Measurements from ENCODE around the gene CBFA2T3.

CBFA2T3 gene

GRCh38 chr16:88840600-88841215, 136.3 kb downstream of the CBFA2T3 start:
- DNase-seq (ENCODE audit: low spot score) = no peak

- no peak for DNase-seq (ENCODE audit: low spot score)
Observed at GRCh38 chr16:88839745-88840599, 137.0 kb downstream of the CBFA2T3 start.

GRCh38 chr16:88839026-88839529, 137.9 kb downstream of the CBFA2T3 start:
- no peak for DNase-seq (ENCODE audit: low spot score)

GRCh38 chr16:88838566-88838965, 138.4 kb downstream of the CBFA2T3 start:
- no peak for DNase-seq (ENCODE audit: low spot score)

- no peak for DNase-seq (ENCODE audit: low spot score)
Observed at GRCh38 chr16:88837806-88838205, 139.2 kb downstream of the CBFA2T3 start.

- no peak for DNase-seq (ENCODE audit: low spot score)
Observed at GRCh38 chr16:88836791-88837190, 140.2 kb downstream of the CBFA2T3 start.

GRCh38 chr16:88835818-88836217, 141.2 kb downstream of the CBFA2T3 start:
- DNase-seq (ENCODE audit: low spot score) = no peak

GRCh38 chr16:88835383-88835782, 141.6 kb downstream of the CBFA2T3 start:
- no peak for DNase-seq (ENCODE audit: low spot score)

GRCh38 chr16:88834670-88835069, 142.3 kb downstream of the CBFA2T3 start:
- no peak for DNase-seq (ENCODE audit: low spot score)

- no peak for DNase-seq (ENCODE audit: low spot score)
Observed at GRCh38 chr16:88833086-88833485, 143.9 kb downstream of the CBFA2T3 start.

- no peak for DNase-seq (ENCODE audit: low spot score)
Observed at GRCh38 chr16:88831838-88832237, 145.2 kb downstream of the CBFA2T3 start.

GRCh38 chr16:88830783-88831182, 146.2 kb downstream of the CBFA2T3 start:
- DNase-seq (ENCODE audit: low spot score) = no peak

- no peak for DNase-seq (ENCODE audit: low spot score)
Observed at GRCh38 chr16:88830258-88830657, 146.7 kb downstream of the CBFA2T3 start.

- no peak for DNase-seq (ENCODE audit: low spot score)
Observed at GRCh38 chr16:88828711-88829110, 148.3 kb downstream of the CBFA2T3 start.

GRCh38 chr16:88827727-88828126, 149.3 kb downstream of the CBFA2T3 start:
- DNase-seq (ENCODE audit: low spot score) = no peak

- DNase-seq (ENCODE audit: low spot score) = no peak
Observed at GRCh38 chr16:88826070-88826840, 150.8 kb downstream of the CBFA2T3 start.

GRCh38 chr16:88825146-88825545, 151.9 kb downstream of the CBFA2T3 start:
- DNase-seq (ENCODE audit: low spot score) = no peak

Data from cerebellar cortex (tissue), 1 donor.